Ishikawa (cell line): ENCODE measurements around the gene C13orf46.

Experiments
- CEBPB ChIP-seq: IDR thresholded peaks from 2 replicates; pipeline ENCODE4 v1.6.1; 2012
- CREB1 ChIP-seq: IDR thresholded peaks from 2 replicates; pipeline ENCODE4 v1.6.1; 2012; ENCODE audit warnings: low read depth
- EGR1 ChIP-seq: IDR thresholded peaks from 2 replicates; pipeline ENCODE4 v1.6.1; 2012
- EP300 ChIP-seq: IDR thresholded peaks from 2 replicates; pipeline ENCODE4 v1.6.1; 2012; ENCODE audit warnings: borderline replicate concordance
- FOXM1 ChIP-seq: IDR thresholded peaks from 2 replicates; pipeline ENCODE4 v1.6.1; 2012; ENCODE audit warnings: low read depth, borderline replicate concordance
- MAX ChIP-seq: IDR thresholded peaks from 2 replicates; pipeline ENCODE4 v1.6.1; 2012
- NFIC ChIP-seq: IDR thresholded peaks from 2 replicates; pipeline ENCODE4 v1.6.1; 2012
- RAD21 ChIP-seq: IDR thresholded peaks from 2 replicates; pipeline ENCODE4 v1.6.1; 2012; ENCODE audit warnings: low read depth
- REST ChIP-seq: IDR thresholded peaks from 2 replicates; pipeline ENCODE4 v1.6.1; 2012; ENCODE audit warnings: low read depth, mild to moderate bottlenecking
- TAF1 ChIP-seq: IDR thresholded peaks from 2 replicates; pipeline ENCODE4 v1.6.1; 2012; ENCODE audit warnings: low read depth, mild to moderate bottlenecking
- TCF12 ChIP-seq: IDR thresholded peaks from 2 replicates; pipeline ENCODE4 v1.6.1; 2012; ENCODE audit warnings: low read depth
- TEAD4 ChIP-seq: IDR thresholded peaks from 2 replicates; pipeline ENCODE4 v1.6.1; 2012
- USF1 ChIP-seq: IDR thresholded peaks from 2 replicates; pipeline ENCODE4 v1.6.1; 2012
- YY1 ChIP-seq: IDR thresholded peaks from 2 replicates; pipeline ENCODE4 v1.6.1; 2012; ENCODE audit warnings: low read depth
- ZBTB7A ChIP-seq: IDR thresholded peaks from 2 replicates; pipeline ENCODE4 v1.6.1; 2012; ENCODE audit warnings: low read depth

C13orf46 gene

GRCh38 chr13:113947311-113948033 is 26.4 kb downstream of the C13orf46 start:
- TF ChIP-seq USF1: peak; percentile 55
- TF ChIP-seq TCF12: no peak
- 0 out of 2 replicates have a peak, but pooled peaks have one; percentile 15 for TF ChIP-seq MAX
- TF ChIP-seq RAD21: peak; percentile 58

GRCh38 chr13:113946409-113947181 is 27.3 kb downstream of the C13orf46 start:
- TF ChIP-seq EGR1 (no peak), TEAD4 (no peak), CREB1 (no peak), EP300 (no peak), YY1 (no peak), RAD21 (no peak), USF1 (no peak), TCF12 (no peak), MAX (no peak), NFIC (no peak), ZBTB7A (no peak), REST (no peak), FOXM1 (no peak), CEBPB (no peak), TAF1 (no peak)

GRCh38 chr13:113945857-113946408 is 27.9 kb downstream of the C13orf46 start:
- TF ChIP-seq TEAD4 (no peak), MAX (no peak), USF1 (no peak), REST (no peak), TAF1 (no peak), NFIC (no peak), CEBPB (no peak), EP300 (no peak), CREB1 (no peak), FOXM1 (no peak), RAD21 (no peak), YY1 (no peak), ZBTB7A (no peak), EGR1 (no peak)

GRCh38 chr13:113943821-113944565 is 29.9 kb downstream of the C13orf46 start:
- no peak for TF ChIP-seq MAX
- TF ChIP-seq EGR1: no peak
- TF ChIP-seq CEBPB: no peak
- no peak for TF ChIP-seq CREB1
- no peak for TF ChIP-seq TAF1
- TF ChIP-seq ZBTB7A: no peak
- TF ChIP-seq RAD21: no peak
- no peak for TF ChIP-seq TCF12
- TF ChIP-seq REST: no peak
- no peak for TF ChIP-seq NFIC
- TF ChIP-seq YY1: no peak
- no peak for TF ChIP-seq FOXM1
